ENCODE data around the gene VIT.
"Not testable (repeated sequence)": the region's sequence is repeated elsewhere in the genome, so short reads cannot be mapped to it uniquely, and the experiment has no call there.

Gene VIT

GRCh38 chr2:36819095-36819711 is 122.7 kb downstream of the VIT start:
- no peak for DNase-seq (ENCODE audit: extremely low read depth, low read depth)
- TF ChIP-seq CTCF (IDR thresholded peaks at IDR 0.05; ENCODE audit: low read depth, low read length) = no peak

- TF ChIP-seq CTCF (IDR thresholded peaks at IDR 0.05; ENCODE audit: low read depth, low read length) = no peak
- no peak for DNase-seq (ENCODE audit: extremely low read depth, low read depth)
These were observed 124.6 kb downstream of the VIT start for GRCh38 chr2:36820942-36821605.

- TF ChIP-seq CTCF (IDR thresholded peaks at IDR 0.05; ENCODE audit: low read depth, low read length) = no peak
- DNase-seq (ENCODE audit: extremely low read depth, low read depth) = no peak
These were observed 127.4 kb downstream of the VIT start for GRCh38 chr2:36823862-36824261.

GRCh38 chr2:36824273-36824672 is 127.8 kb downstream of the VIT start:
- DNase-seq (ENCODE audit: extremely low read depth, low read depth) = no peak
- no peak for TF ChIP-seq CTCF (IDR thresholded peaks at IDR 0.05; ENCODE audit: low read depth, low read length)

- DNase-seq (ENCODE audit: extremely low read depth, low read depth) = not testable (repeated sequence)
These were observed 128.2 kb downstream of the VIT start for GRCh38 chr2:36824683-36825082.

GRCh38 chr2:36831185-36831584 is 134.7 kb downstream of the VIT start:
- no peak for DNase-seq (ENCODE audit: extremely low read depth, low read depth)
- no peak for TF ChIP-seq CTCF (IDR thresholded peaks at IDR 0.05; ENCODE audit: low read depth, low read length)

- TF ChIP-seq CTCF (IDR thresholded peaks at IDR 0.05; ENCODE audit: low read depth, low read length) = no peak
- no peak for DNase-seq (ENCODE audit: extremely low read depth, low read depth)
These were observed 137.7 kb downstream of the VIT start for GRCh38 chr2:36834203-36834602.
